HepG2 (cell line): ENCODE results near the gene KIF7.

Experiments used
- HNF4G ChIP-seq, 2 experiments: sonication (generic) in 1 of 2; formaldehyde crosslinking in 1 of 2; IDR thresholded peaks; 2 replicates each; pipeline versions ENCODE4 v1.4.0 to v1.6.1; 2011 to 2020; ENCODE audit warnings: borderline replicate concordance in 2 of 2, low read depth in 2 of 2, mild to moderate bottlenecking in 2 of 2, low read length in 1 of 2, missing genetic modification reagents in 1 of 2, moderate library complexity in 1 of 2
- HOXD1 ChIP-seq: sonication (generic); formaldehyde crosslinking; IDR thresholded peaks from 2 replicates; pipeline ENCODE4 v1.5.0; 2020; ENCODE audit warnings: missing genetic modification reagents
- KDM4B ChIP-seq: sonication (generic); formaldehyde crosslinking; IDR thresholded peaks from 2 replicates; pipeline ENCODE4 v1.4.0; 2020; ENCODE audit warnings: missing genetic modification reagents
- MAZ ChIP-seq, 2 experiments: sonication (generic) in 1 of 2; formaldehyde crosslinking in 1 of 2; IDR thresholded peaks; 2 replicates each; pipeline versions ENCODE4 v1.5.0 to v1.6.1; 2012 to 2020; ENCODE audit warnings: low read depth in 2 of 2, mild to moderate bottlenecking in 2 of 2, borderline replicate concordance in 1 of 2, improper control_type of control experiment in 1 of 2, low read length in 1 of 2, missing genetic modification reagents in 1 of 2, moderate library complexity in 1 of 2
- POLR2A ChIP-seq, 2 experiments: IDR thresholded peaks; 2 replicates each; pipeline ENCODE4 v1.6.1; 2011; ENCODE audit warnings: low read depth in 2 of 2, low read length in 2 of 2, mild to moderate bottlenecking in 1 of 2, moderate library complexity in 1 of 2; ENCODE audit not compliant: insufficient read depth in 1 of 2
- RBM39 ChIP-seq: fragments of 200-400 bp; formaldehyde crosslinking; IDR thresholded peaks from one replicate; pipeline ENCODE4 v1.6.1; 2018; ENCODE audit warnings: antibody characterized with exemption, mild to moderate bottlenecking, low read depth, low read length; ENCODE audit not compliant: poor library complexity, severe bottlenecking
- ZBTB7A ChIP-seq: sonication (generic); formaldehyde crosslinking; IDR thresholded peaks from 2 replicates; pipeline ENCODE4 v1.8.0; 2022; ENCODE audit warnings: mild to moderate bottlenecking, missing genetic modification reagents
- ZNF644 ChIP-seq: IDR thresholded peaks from 2 replicates; pipeline ENCODE4 v1.6.1; 2016; ENCODE audit warnings: low read depth
- ZNF790 ChIP-seq: sonication (generic); formaldehyde crosslinking; IDR thresholded peaks from 2 replicates; pipeline ENCODE4 v1.8.0; 2022; ENCODE audit warnings: missing genetic modification reagents, mild to moderate bottlenecking, borderline replicate concordance
- TF ChIP-seq, protein P1 (sequence below): sonication (generic); formaldehyde crosslinking; IDR thresholded peaks from 2 replicates; pipeline ENCODE4 v1.5.0; 2020; ENCODE audit warnings: mild to moderate bottlenecking, missing genetic modification reagents, moderate library complexity
- TF ChIP-seq, protein P2 (sequence below): sonication (generic); formaldehyde crosslinking; IDR thresholded peaks from 2 replicates; pipeline ENCODE4 v1.8.1; 2023; ENCODE audit warnings: missing genetic modification reagents, inconsistent platforms, borderline replicate concordance
- TF ChIP-seq, protein P3 (sequence below): sonication (generic); formaldehyde crosslinking; IDR thresholded peaks from 2 replicates; pipeline ENCODE4 v1.4.0; 2020; ENCODE audit warnings: missing genetic modification reagents
- TF ChIP-seq, protein P4 (sequence below), 2 experiments: sonication (generic) in 1 of 2; formaldehyde crosslinking in 1 of 2; IDR thresholded peaks; 2 replicates each; pipeline versions ENCODE4 v1.4.0 to v1.6.1; 2018 to 2020; ENCODE audit warnings: missing genetic modification reagents in 2 of 2, borderline replicate concordance in 1 of 2, low read depth in 1 of 2, mild to moderate bottlenecking in 1 of 2, missing biosample characterization in 1 of 2

DNA sequence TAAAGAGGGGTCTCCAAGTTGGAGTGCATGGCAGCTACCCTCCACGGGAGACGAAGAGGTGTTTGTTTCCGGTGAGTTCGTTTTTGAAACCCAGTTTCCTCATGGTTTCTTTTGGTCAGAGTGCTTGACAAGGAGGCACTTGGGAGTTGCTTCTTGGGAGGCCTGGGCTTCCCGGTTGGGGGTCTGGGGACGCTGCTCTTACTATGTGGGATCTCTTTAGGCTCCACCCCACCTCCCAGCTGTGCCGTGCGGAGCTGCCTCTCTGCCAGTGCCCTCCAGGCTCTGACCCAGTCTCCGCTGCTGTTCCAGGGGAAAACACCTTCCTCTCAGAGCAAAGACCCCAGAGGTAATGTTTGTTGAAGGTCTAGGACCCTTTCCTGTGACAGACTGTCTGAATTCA, 29.6 kb downstream of the KIF7 start:
- no peak for TF ChIP-seq MAZ (IDR thresholded peaks at IDR 0.05; ENCODE audit: borderline replicate concordance, low read depth, low read length)
- TF ChIP-seq MAZ (CRISPR knock-in tag; IDR thresholded peaks at IDR 0.05; ENCODE audit: low read depth): no peak
- TF ChIP-seq, protein P1, sequence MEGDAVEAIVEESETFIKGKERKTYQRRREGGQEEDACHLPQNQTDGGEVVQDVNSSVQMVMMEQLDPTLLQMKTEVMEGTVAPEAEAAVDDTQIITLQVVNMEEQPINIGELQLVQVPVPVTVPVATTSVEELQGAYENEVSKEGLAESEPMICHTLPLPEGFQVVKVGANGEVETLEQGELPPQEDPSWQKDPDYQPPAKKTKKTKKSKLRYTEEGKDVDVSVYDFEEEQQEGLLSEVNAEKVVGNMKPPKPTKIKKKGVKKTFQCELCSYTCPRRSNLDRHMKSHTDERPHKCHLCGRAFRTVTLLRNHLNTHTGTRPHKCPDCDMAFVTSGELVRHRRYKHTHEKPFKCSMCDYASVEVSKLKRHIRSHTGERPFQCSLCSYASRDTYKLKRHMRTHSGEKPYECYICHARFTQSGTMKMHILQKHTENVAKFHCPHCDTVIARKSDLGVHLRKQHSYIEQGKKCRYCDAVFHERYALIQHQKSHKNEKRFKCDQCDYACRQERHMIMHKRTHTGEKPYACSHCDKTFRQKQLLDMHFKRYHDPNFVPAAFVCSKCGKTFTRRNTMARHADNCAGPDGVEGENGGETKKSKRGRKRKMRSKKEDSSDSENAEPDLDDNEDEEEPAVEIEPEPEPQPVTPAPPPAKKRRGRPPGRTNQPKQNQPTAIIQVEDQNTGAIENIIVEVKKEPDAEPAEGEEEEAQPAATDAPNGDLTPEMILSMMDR (CRISPR knock-in tag): no peak
- TF ChIP-seq HOXD1 (CRISPR knock-in tag): no peak
- TF ChIP-seq ZNF644 (CRISPR knock-in tag): no peak
- no peak for TF ChIP-seq KDM4B (CRISPR knock-in tag)
- no peak for TF ChIP-seq ZBTB7A (CRISPR knock-in tag)
- TF ChIP-seq, protein P2, sequence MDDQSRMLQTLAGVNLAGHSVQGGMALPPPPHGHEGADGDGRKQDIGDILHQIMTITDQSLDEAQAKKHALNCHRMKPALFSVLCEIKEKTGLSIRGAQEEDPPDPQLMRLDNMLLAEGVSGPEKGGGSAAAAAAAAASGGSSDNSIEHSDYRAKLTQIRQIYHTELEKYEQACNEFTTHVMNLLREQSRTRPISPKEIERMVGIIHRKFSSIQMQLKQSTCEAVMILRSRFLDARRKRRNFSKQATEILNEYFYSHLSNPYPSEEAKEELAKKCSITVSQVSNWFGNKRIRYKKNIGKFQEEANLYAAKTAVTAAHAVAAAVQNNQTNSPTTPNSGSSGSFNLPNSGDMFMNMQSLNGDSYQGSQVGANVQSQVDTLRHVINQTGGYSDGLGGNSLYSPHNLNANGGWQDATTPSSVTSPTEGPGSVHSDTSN (CRISPR knock-in tag): no peak
- TF ChIP-seq RBM39: no peak
- no peak for TF ChIP-seq POLR2A (IDR thresholded peaks at IDR 0.05; ENCODE audit: insufficient read depth in 1 of 2, low read depth in 2 of 2, low read length in 2 of 2)
- no peak for TF ChIP-seq ZNF790 (CRISPR knock-in tag)
- TF ChIP-seq, protein P3, sequence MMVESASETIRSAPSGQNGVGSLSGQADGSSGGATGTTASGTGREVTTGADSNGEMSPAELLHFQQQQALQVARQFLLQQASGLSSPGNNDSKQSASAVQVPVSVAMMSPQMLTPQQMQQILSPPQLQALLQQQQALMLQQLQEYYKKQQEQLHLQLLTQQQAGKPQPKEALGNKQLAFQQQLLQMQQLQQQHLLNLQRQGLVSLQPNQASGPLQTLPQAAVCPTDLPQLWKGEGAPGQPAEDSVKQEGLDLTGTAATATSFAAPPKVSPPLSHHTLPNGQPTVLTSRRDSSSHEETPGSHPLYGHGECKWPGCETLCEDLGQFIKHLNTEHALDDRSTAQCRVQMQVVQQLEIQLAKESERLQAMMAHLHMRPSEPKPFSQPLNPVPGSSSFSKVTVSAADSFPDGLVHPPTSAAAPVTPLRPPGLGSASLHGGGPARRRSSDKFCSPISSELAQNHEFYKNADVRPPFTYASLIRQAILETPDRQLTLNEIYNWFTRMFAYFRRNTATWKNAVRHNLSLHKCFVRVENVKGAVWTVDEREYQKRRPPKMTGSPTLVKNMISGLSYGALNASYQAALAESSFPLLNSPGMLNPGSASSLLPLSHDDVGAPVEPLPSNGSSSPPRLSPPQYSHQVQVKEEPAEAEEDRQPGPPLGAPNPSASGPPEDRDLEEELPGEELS (CRISPR knock-in tag): no peak
- TF ChIP-seq, protein P4, sequence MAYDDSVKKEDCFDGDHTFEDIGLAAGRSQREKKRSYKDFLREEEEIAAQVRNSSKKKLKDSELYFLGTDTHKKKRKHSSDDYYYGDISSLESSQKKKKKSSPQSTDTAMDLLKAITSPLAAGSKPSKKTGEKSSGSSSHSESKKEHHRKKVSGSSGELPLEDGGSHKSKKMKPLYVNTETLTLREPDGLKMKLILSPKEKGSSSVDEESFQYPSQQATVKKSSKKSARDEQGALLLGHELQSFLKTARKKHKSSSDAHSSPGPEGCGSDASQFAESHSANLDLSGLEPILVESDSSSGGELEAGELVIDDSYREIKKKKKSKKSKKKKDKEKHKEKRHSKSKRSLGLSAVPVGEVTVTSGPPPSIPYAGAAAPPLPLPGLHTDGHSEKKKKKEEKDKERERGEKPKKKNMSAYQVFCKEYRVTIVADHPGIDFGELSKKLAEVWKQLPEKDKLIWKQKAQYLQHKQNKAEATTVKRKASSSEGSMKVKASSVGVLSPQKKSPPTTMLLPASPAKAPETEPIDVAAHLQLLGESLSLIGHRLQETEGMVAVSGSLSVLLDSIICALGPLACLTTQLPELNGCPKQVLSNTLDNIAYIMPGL (CRISPR knock-in tag; IDR thresholded peaks at IDR 0.05; ENCODE audit: borderline replicate concordance in 1 of 2, low read depth in 1 of 2): no peak
- TF ChIP-seq HNF4G (IDR thresholded peaks at IDR 0.05; ENCODE audit: borderline replicate concordance, low read depth, low read length): no peak
- no peak for TF ChIP-seq HNF4G (CRISPR knock-in tag; IDR thresholded peaks at IDR 0.05; ENCODE audit: borderline replicate concordance, low read depth)
